ENCODE data around the gene ZNF407.
A peak's percentile ranks its signal among the peaks of the same experiment; 100 is the strongest.

ZNF407 gene

GRCh38 chr18:74947417-74947816 is 349.7 kb downstream of the ZNF407 start:
- TF ChIP-seq CTCF (IDR thresholded peaks at IDR 0.05; ENCODE audit: control insufficient read depth, extremely low read depth, insufficient read depth) = no peak
- no peak overlapping the region for H3K4me3 ChIP-seq (ENCODE audit: low read depth, low read length)
- no peak for DNase-seq (ENCODE audit: low read depth)

- no peak for DNase-seq (ENCODE audit: low read depth)
- no peak for TF ChIP-seq CTCF (IDR thresholded peaks at IDR 0.05; ENCODE audit: control insufficient read depth, extremely low read depth, insufficient read depth)
- H3K4me3 ChIP-seq (ENCODE audit: low read depth, low read length) = no peak overlapping the region
These were observed 350.2 kb downstream of the ZNF407 start for GRCh38 chr18:74947875-74948274.

- H3K4me3 ChIP-seq (ENCODE audit: low read depth, low read length) = no peak overlapping the region
- TF ChIP-seq CTCF (IDR thresholded peaks at IDR 0.05; ENCODE audit: control insufficient read depth, extremely low read depth, insufficient read depth) = no peak
- DNase-seq (ENCODE audit: low read depth) = no peak
These were observed 351.9 kb downstream of the ZNF407 start for GRCh38 chr18:74949611-74950010.

GRCh38 chr18:74950479-74950878 is 352.8 kb downstream of the ZNF407 start:
- DNase-seq (ENCODE audit: low read depth) = no peak
- no peak overlapping the region for H3K4me3 ChIP-seq (ENCODE audit: low read depth, low read length)
- no peak for TF ChIP-seq CTCF (IDR thresholded peaks at IDR 0.05; ENCODE audit: control insufficient read depth, extremely low read depth, insufficient read depth)

- no peak for TF ChIP-seq CTCF (IDR thresholded peaks at IDR 0.05; ENCODE audit: control insufficient read depth, extremely low read depth, insufficient read depth)
- no peak overlapping the region for H3K4me3 ChIP-seq (ENCODE audit: low read depth, low read length)
- DNase-seq (ENCODE audit: low read depth) = peak; percentile 85
These were observed 353.6 kb downstream of the ZNF407 start for GRCh38 chr18:74951165-74951760.

GRCh38 chr18:74957588-74958224 is 360.0 kb downstream of the ZNF407 start:
- DNase-seq (ENCODE audit: low read depth) = no peak
- TF ChIP-seq CTCF (IDR thresholded peaks at IDR 0.05; ENCODE audit: control insufficient read depth, extremely low read depth, insufficient read depth) = no peak
- H3K4me3 ChIP-seq (ENCODE audit: low read depth, low read length) = no peak overlapping the region

GRCh38 chr18:74959216-74959615 is 361.5 kb downstream of the ZNF407 start:
- no peak overlapping the region for H3K4me3 ChIP-seq (ENCODE audit: low read depth, low read length)
- no peak for DNase-seq (ENCODE audit: low read depth)
- no peak for TF ChIP-seq CTCF (IDR thresholded peaks at IDR 0.05; ENCODE audit: control insufficient read depth, extremely low read depth, insufficient read depth)
